ENCODE data around the gene RAMP1.

- TF ChIP-seq CTCF (IDR thresholded peaks at IDR 0.05; ENCODE audit: low read depth, low read length, missing input control) (no peak), REST (IDR thresholded peaks at IDR 0.05) (no peak), ZBTB33 (IDR thresholded peaks at IDR 0.05) (no peak), SP1 (IDR thresholded peaks at IDR 0.05) (no peak), EGR1 (IDR thresholded peaks at IDR 0.05; ENCODE audit: low read depth in 2 of 2) (no peak), ATF3 (IDR thresholded peaks at IDR 0.05) (no peak), NR2F2 (IDR thresholded peaks at IDR 0.05) (no peak), MAX (IDR thresholded peaks at IDR 0.05) (no peak), RAD21 (IDR thresholded peaks at IDR 0.05) (no peak), GABPA (IDR thresholded peaks at IDR 0.05 in 1 of 2, conservative IDR thresholded peaks at IDR 0.05 in 1 of 2) (no peak), FOXA1 (IDR thresholded peaks at IDR 0.05) (no peak), YY1 (IDR thresholded peaks at IDR 0.05) (no peak)
Measured at GRCh38 chr2:237955640-237956401, 96.4 kb downstream of the RAMP1 start.

Measured in liver (tissue), 3 donors.